B cell (primary cell): ENCODE results near the gene LRIG1.

Experiments used
- EZH2 ChIP-seq: IDR thresholded peaks from 2 replicates; pipeline ENCODE4 v1.6.1; 2012; ENCODE audit warnings: borderline replicate concordance, low read depth, mild to moderate bottlenecking, moderate library complexity, low read length; ENCODE audit not compliant: insufficient read depth, poor library complexity, severe bottlenecking
- TF ChIP-seq, protein P1 (sequence below): fragments of 200-600 bp; IDR thresholded peaks from one replicate; pipeline ENCODE4 v1.8.0; 2022; ENCODE audit warnings: antibody characterized with exemption, mild to moderate bottlenecking

DNA sequence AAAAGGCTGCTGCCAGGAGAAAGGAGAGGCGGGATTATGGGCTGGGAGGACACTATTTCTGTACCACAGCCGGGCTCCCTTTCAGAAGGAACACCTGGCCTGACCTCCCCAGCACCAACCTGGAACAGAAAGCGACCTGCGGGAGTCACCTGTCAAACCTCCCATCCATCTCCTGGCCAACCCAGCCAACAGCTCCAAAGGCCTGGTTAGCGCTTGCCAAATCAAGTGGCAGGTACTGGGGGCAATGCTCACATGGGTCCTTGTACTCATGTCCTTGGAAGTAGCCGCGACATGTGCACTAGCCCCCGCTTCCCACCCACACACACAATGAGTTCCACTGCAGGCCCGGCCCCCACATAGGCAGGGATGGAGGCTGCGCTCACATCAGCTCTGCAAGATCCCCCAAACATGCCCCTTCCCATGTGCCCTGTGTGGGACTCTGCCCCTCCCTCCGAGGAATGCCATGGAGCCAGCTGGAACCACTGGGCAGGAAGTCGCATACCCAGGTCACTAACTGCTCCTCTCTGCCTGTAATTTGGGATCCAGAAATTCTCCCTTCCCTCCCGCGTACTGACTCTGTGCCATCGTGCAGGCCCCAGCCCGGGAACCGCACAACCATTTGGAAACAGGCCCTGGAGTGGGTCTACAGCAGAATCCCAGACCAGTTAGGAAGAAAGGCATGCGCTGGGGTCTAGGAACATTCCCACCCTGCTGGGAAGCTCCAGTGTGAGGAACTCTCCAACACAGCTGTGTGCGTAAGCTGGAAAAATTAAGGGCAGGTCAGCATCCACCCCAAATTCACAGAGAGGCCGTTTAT lies 98.9 kb downstream of the LRIG1 start:
- TF ChIP-seq, protein P1, sequence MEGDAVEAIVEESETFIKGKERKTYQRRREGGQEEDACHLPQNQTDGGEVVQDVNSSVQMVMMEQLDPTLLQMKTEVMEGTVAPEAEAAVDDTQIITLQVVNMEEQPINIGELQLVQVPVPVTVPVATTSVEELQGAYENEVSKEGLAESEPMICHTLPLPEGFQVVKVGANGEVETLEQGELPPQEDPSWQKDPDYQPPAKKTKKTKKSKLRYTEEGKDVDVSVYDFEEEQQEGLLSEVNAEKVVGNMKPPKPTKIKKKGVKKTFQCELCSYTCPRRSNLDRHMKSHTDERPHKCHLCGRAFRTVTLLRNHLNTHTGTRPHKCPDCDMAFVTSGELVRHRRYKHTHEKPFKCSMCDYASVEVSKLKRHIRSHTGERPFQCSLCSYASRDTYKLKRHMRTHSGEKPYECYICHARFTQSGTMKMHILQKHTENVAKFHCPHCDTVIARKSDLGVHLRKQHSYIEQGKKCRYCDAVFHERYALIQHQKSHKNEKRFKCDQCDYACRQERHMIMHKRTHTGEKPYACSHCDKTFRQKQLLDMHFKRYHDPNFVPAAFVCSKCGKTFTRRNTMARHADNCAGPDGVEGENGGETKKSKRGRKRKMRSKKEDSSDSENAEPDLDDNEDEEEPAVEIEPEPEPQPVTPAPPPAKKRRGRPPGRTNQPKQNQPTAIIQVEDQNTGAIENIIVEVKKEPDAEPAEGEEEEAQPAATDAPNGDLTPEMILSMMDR, result no peak
- no peak for TF ChIP-seq EZH2
